Hepatocyte (in vitro differentiated cells): ENCODE data around the gene THAP4.

Experiments used
- CTCF ChIP-seq: fragments of 200-600 bp; sonication (generic); IDR thresholded peaks from 2 replicates; pipeline ENCODE4 v1.5.1; 2016; ENCODE audit warnings: antibody characterized with exemption, mild to moderate bottlenecking; ENCODE audit not compliant: poor library complexity
- EZH2 ChIP-seq: fragments of 200-600 bp; sonication (generic); IDR thresholded peaks from 2 replicates; pipeline ENCODE4 v1.6.1; 2016; ENCODE audit warnings: antibody characterized with exemption, mild to moderate bottlenecking, borderline replicate concordance
- EZH2phosphoT487 ChIP-seq: fragments of 200-600 bp; sonication (generic); IDR thresholded peaks from one replicate; pipeline ENCODE4 v1.6.1; 2018; ENCODE audit warnings: antibody characterized with exemption, mild to moderate bottlenecking, low read depth, moderate library complexity; ENCODE audit not compliant: unreplicated experiment, severe bottlenecking

- TF ChIP-seq EZH2 (no peak), CTCF (no peak), EZH2phosphoT487 (no peak)
Observed at GRCh38 chr2:241546771-241547498, 90.0 kb downstream of the THAP4 start.
